Neutrophil (primary cell): Measurements from ENCODE around the gene RIOX2.

Experiments used
- H3K27ac ChIP-seq: fragments of 200-600 bp; sonication (generic); 2 replicates; pipeline ENCODE4 v1.5.1; 2016; ENCODE audit warnings: mild to moderate bottlenecking, moderate library complexity
- H3K27me3 ChIP-seq: fragments of 200-600 bp; sonication (generic); 2 replicates; pipeline ENCODE4 v1.6.0; 2016; ENCODE audit warnings: mild to moderate bottlenecking
- H3K36me3 ChIP-seq: fragments of 200-600 bp; sonication (generic); 2 replicates; pipeline ENCODE4 v1.5.1; 2017
- H3K4me1 ChIP-seq, 2 experiments: fragments of 200-600 bp in 1 of 2; sonication (generic) in 1 of 2; 1 replicate in 1 of 2; 2 replicates in 1 of 2; pipeline versions ENCODE4 v1.5.1 to v1.6.1; 2013 to 2016; ENCODE audit warnings: low read depth in 1 of 2, low read length in 1 of 2, mild to moderate bottlenecking in 1 of 2, moderate library complexity in 1 of 2; ENCODE audit not compliant: control insufficient read depth in 1 of 2, insufficient read depth in 1 of 2
- H3K4me3 ChIP-seq, 2 experiments: fragments of 200-600 bp in 1 of 2; sonication (generic) in 1 of 2; 1 replicate in 1 of 2; 2 replicates in 1 of 2; pipeline ENCODE4 v1.5.1; 2013 to 2016; ENCODE audit warnings: low read depth in 1 of 2, low read length in 1 of 2, mild to moderate bottlenecking in 1 of 2, moderate library complexity in 1 of 2
- H3K9me3 ChIP-seq: fragments of 200-600 bp; sonication (generic); 2 replicates; pipeline ENCODE4 v1.5.1; 2016
- CTCF ChIP-seq: fragments of 200-600 bp; sonication (generic); IDR thresholded peaks from 2 replicates; pipeline ENCODE4 v1.5.1; 2016; ENCODE audit warnings: antibody characterized with exemption

Gene RIOX2

GRCh38 chr3:97994328-97994945 is 22.2 kb upstream of the RIOX2 start:
- Histone ChIP-seq H3K27ac (no peak overlapping the region), H3K36me3 (no peaks in the 10 kb centered on the region), H3K4me3 (no peak overlapping the region), H3K4me1 (no peaks in the 10 kb centered on the region), H3K9me3 (no peaks in the 10 kb centered on the region), H3K27me3 (no peaks in the 10 kb centered on the region)
- no peak for TF ChIP-seq CTCF

- H3K9me3 ChIP-seq = no peaks in the 10 kb centered on the region
- H3K4me3 ChIP-seq = no peak overlapping the region
- H3K4me1 ChIP-seq = no peaks in the 10 kb centered on the region
- H3K27ac ChIP-seq = no peak overlapping the region
- no peak for TF ChIP-seq CTCF
- no peaks in the 10 kb centered on the region for H3K27me3 ChIP-seq
- no peaks in the 10 kb centered on the region for H3K36me3 ChIP-seq
Measured at GRCh38 chr3:97993526-97993925, 21.3 kb upstream of the RIOX2 start.

GRCh38 chr3:97992547-97993173 is 20.4 kb upstream of the RIOX2 start:
- Histone ChIP-seq H3K27ac (no peak overlapping the region), H3K9me3 (no peaks in the 10 kb centered on the region), H3K4me3 (no peak overlapping the region), H3K27me3 (no peaks in the 10 kb centered on the region), H3K4me1 (no peaks in the 10 kb centered on the region), H3K36me3 (no peaks in the 10 kb centered on the region)
- TF ChIP-seq CTCF = no peak

GRCh38 chr3:97991293-97991682 is 19.1 kb upstream of the RIOX2 start:
- Histone ChIP-seq H3K4me1 (no peaks in the 10 kb centered on the region), H3K36me3 (no peaks in the 10 kb centered on the region), H3K27me3 (no peaks in the 10 kb centered on the region), H3K9me3 (no peaks in the 10 kb centered on the region), H3K4me3 (no peak overlapping the region), H3K27ac (no peak overlapping the region)
- no peak for TF ChIP-seq CTCF

- Histone ChIP-seq H3K9me3 (no peaks in the 10 kb centered on the region), H3K27me3 (no peaks in the 10 kb centered on the region), H3K27ac (no peak overlapping the region), H3K4me1 (no peaks in the 10 kb centered on the region), H3K36me3 (no peaks in the 10 kb centered on the region), H3K4me3 (no peak overlapping the region)
- TF ChIP-seq CTCF = no peak
Measured at GRCh38 chr3:97990624-97991292, 18.5 kb upstream of the RIOX2 start.
